LNCAP (cell line): ENCODE results near the gene PCSK7.
A peak's percentile ranks its signal among the peaks of the same experiment; 100 is the strongest.

ENCODE experiments used
- TF ChIP-seq, protein P1 (sequence below): fragments of 450-650 bp; IDR thresholded peaks from 2 replicates; pipeline ENCODE4 v1.5.1; 2017; ENCODE audit warnings: mild to moderate bottlenecking

PCSK7 gene

GRCh38 chr11:117239295-117239694 is 7.4 kb upstream of the PCSK7 start:
- TF ChIP-seq, protein P1, sequence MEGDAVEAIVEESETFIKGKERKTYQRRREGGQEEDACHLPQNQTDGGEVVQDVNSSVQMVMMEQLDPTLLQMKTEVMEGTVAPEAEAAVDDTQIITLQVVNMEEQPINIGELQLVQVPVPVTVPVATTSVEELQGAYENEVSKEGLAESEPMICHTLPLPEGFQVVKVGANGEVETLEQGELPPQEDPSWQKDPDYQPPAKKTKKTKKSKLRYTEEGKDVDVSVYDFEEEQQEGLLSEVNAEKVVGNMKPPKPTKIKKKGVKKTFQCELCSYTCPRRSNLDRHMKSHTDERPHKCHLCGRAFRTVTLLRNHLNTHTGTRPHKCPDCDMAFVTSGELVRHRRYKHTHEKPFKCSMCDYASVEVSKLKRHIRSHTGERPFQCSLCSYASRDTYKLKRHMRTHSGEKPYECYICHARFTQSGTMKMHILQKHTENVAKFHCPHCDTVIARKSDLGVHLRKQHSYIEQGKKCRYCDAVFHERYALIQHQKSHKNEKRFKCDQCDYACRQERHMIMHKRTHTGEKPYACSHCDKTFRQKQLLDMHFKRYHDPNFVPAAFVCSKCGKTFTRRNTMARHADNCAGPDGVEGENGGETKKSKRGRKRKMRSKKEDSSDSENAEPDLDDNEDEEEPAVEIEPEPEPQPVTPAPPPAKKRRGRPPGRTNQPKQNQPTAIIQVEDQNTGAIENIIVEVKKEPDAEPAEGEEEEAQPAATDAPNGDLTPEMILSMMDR = no peak

GRCh38 chr11:117238221-117238620 is 6.3 kb upstream of the PCSK7 start:
- TF ChIP-seq, protein P1 = no peak

- TF ChIP-seq, protein P1 = no peak
Measured at GRCh38 chr11:117232911-117233409, 1.1 kb upstream of the PCSK7 start.

DNA sequence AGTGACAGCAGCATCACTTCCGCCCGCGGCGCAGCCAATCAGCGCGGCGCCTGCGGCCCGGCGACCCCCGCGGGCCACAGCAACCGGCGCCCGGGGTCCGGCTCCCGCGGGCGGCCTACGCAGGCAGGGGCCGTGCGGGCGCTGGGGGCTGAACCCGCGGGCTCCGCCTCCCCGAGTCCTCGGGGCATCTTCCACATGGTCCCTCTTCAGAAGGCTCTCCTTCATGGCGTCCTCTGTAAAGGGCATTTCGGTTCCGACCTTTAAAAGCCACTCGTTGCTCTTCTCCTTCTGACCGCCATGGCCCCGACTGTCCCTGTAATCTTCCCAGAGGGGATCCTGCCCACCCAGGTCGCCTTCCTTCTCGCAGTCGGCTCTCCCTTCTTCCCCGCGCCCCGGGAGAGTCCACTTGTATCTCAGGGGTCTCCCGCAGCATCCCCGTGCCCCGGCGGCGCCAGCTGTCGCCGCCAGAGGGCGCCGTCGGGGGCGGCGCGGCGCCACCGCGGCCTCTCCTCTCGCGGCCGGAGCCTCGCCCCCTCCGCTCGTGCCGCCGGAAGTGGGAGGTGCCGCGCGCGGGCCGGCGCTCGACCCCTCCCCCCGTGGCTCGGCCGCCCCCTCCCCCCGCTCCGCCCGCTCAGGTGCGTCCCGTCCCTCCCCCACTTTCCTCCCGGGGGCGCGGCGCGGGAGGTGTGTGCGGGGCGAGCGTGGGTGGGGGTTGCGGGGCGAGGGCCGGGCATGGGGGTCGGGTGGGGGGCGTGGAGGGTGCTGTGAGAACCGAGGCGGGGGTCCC is 412 bp upstream of the PCSK7 start, which contains the start of gene RNF214:
RNF214 (plus strand) TSS at position 580 of the 787 bp plus-strand sequence. CDS start 1,602 bp downstream, outside the sequence.
- TF ChIP-seq, protein P1 = peak; percentile 99

DNA sequence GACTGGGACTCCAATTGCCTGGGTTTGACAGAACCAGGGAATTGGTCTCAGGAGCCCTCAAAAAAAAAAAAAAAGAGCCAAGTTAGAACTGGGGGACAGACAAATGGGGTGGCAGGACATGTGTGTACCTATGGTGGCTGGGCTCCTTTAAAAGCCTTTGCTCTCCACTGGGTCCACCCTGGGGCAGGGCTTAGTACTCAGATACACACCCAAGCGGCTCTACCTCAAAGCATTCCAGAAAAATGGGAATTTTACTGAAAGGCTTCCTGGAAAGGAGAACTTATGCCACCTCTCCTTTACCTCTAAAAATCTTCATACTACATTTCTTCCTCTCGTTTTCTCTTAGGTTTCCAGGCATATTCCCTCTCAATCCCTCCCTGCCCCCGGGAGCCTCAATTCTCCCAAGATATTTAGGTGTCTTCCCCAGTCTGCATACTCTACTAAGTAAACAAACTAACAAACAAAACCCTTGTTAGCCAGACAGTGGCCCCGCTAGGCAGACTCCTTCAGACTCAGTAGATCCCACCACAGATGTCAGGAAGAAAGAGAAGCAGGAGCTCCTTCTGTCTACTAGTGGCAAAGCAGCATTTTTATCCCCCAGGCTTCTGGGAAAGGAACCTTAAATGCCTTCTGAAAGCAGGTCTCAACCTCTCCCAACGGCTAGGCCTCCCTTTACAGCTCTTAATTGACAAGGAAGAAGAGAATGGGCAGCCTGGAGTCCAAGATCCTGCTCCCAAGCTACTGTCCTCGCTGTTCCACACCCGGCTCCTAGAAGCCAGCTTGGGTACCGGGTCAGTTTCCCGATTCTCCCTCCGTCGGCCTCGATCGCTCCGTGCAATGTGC is 653 bp downstream of the PCSK7 start:
- TF ChIP-seq, protein P1 = no peak

GRCh38 chr11:117230286-117230961 is 1.4 kb downstream of the PCSK7 start:
- TF ChIP-seq, protein P1 = no peak

DNA sequence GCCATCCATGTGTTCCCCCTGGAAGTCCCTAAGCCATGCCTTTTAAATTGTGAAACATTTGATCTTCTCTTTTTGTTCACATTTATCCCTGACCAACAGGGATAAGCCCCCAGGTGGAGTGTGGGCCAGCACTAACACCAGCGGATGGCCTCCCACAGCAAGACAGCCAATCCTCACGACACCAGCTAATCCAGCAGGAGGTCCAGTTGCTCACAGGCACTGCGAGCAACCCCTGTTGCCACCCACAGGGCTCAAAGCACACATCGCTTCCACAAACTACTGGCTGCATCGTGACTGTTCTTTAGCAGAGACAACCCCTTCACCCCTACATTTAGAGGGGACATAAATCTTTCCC is 2.0 kb downstream of the PCSK7 start:
- TF ChIP-seq, protein P1 = no peak
